Measurements from ENCODE around the gene HEG1. TPM values are rescaled to one million over a fixed set of nuclear protein-coding genes. Genes with fewer than 3 reads are reported as not detected.

Gene HEG1
- total and polyA plus RNA-seq, 2 of the 13 experiments (the other 11 are each of a cell fraction or from before 2014, with no cell fraction given) = 10.7 to 18.2 TPM

- Histone ChIP-seq H3K4me3 (replicated peaks in 1 of 3; ENCODE audit: insufficient read depth in 1 of 3, low read depth in 2 of 3, low read length in 3 of 3) (no peak overlapping the region), H3K9me3 (ENCODE audit: low read length) (no peaks in the 10 kb centered on the region), H3K79me2 (ENCODE audit: insufficient read depth, low read length) (no peaks in the 10 kb centered on the region), H3K27me3 (ENCODE audit: control insufficient read depth in 1 of 2, insufficient read depth in 2 of 2, low read length in 2 of 2) (no peaks in the 10 kb centered on the region), H2AFZ (ENCODE audit: low read length) (no peak overlapping the region), H3K9ac (ENCODE audit: insufficient read depth, low read depth, low read length) (no peak overlapping the region), H3K4me1 (ENCODE audit: insufficient read depth, low read length) (no peaks in the 10 kb centered on the region), H3K27ac (ENCODE audit: extremely low read length, insufficient read depth, low read length) (no peak overlapping the region), H3K36me3 (replicated peaks in 1 of 2; ENCODE audit: control insufficient read depth in 1 of 2, insufficient read depth in 2 of 2, low read length in 2 of 2) (no peaks in the 10 kb centered on the region), H4K20me1 (ENCODE audit: insufficient read depth, low read length) (no peaks in the 10 kb centered on the region), H3K4me2 (ENCODE audit: low read depth, low read length) (no peak overlapping the region)
- no peak for FAIRE-seq
- DNase-seq (ENCODE audit: low spot score) = no peak
- in situ Hi-C loops (cut with HindIII; ENCODE audit: extremely low pct_ligation_motif_present, low pct_unique_long_range_greater_than_20kb) = no loop called here
- intact Hi-C loops (cut with micrococcal nuclease; ENCODE audit: unreplicated experiment) = no loop called here
- WGBS (ENCODE audit: low lambda C conversion rate) = 57% methylated on average over 4 of the region's 4 CpGs
- ATAC-seq = no peak
- CTCF ChIA-PET (ENCODE audit: low intra/inter-chr PET ratio, low total read pairs) = no interaction called here
- TF ChIP-seq CEBPZ (IDR thresholded peaks at IDR 0.05; ENCODE audit: low read length) (no peak), GATA4 (IDR thresholded peaks at IDR 0.05; ENCODE audit: borderline replicate concordance, low read depth) (no peak), SPEN (CRISPR knock-in tag; IDR thresholded peaks at IDR 0.05; ENCODE audit: low read depth) (no peak)
- BruUV-seq (replicated peaks) = no TSS peak
- POLR2A ChIA-PET = no interaction called here
Measured at GRCh38 chr3:125098611-125099291, 43.0 kb upstream of the HEG1 start.

- Histone ChIP-seq H3K4me2 (ENCODE audit: low read depth, low read length) (no peak overlapping the region), H4K20me1 (ENCODE audit: insufficient read depth, low read length) (no peaks in the 10 kb centered on the region), H3K9ac (ENCODE audit: insufficient read depth, low read depth, low read length) (no peak overlapping the region), H3K27me3 (ENCODE audit: control insufficient read depth in 1 of 2, insufficient read depth in 2 of 2, low read length in 2 of 2) (peaks cover 0 to 1% of the 10 kb centered on the region in 2 experiments; a peak in 1 of 5 replicates), H3K4me1 (ENCODE audit: insufficient read depth, low read length) (no peaks in the 10 kb centered on the region), H3K4me3 (replicated peaks in 1 of 3; ENCODE audit: insufficient read depth in 1 of 3, low read depth in 2 of 3, low read length in 3 of 3) (no peak overlapping the region), H3K79me2 (ENCODE audit: insufficient read depth, low read length) (no peaks in the 10 kb centered on the region), H3K36me3 (replicated peaks in 1 of 2; ENCODE audit: control insufficient read depth in 1 of 2, insufficient read depth in 2 of 2, low read length in 2 of 2) (no peaks in the 10 kb centered on the region), H2AFZ (ENCODE audit: low read length) (no peak overlapping the region), H3K9me3 (ENCODE audit: low read length) (no peaks in the 10 kb centered on the region), H3K27ac (ENCODE audit: extremely low read length, insufficient read depth, low read length) (no peak overlapping the region)
- ATAC-seq (no peak), FAIRE-seq (no peak), DNase-seq (ENCODE audit: low spot score) (no peak)
- POLR2A ChIA-PET = no interaction called here
- intact Hi-C loops (cut with micrococcal nuclease; ENCODE audit: unreplicated experiment) (no loop called here), in situ Hi-C loops (cut with HindIII; ENCODE audit: extremely low pct_ligation_motif_present, low pct_unique_long_range_greater_than_20kb) (no loop called here)
- BruUV-seq (replicated peaks) = no TSS peak
- CTCF ChIA-PET (ENCODE audit: low intra/inter-chr PET ratio, low total read pairs) = no interaction called here
- TF ChIP-seq ZBTB20 (CRISPR knock-in tag; IDR thresholded peaks at IDR 0.05; ENCODE audit: borderline replicate concordance, low read depth) (no peak), ZHX1 (CRISPR knock-in tag; IDR thresholded peaks at IDR 0.05; ENCODE audit: low read depth) (no peak), FOSL2 (CRISPR knock-in tag; IDR thresholded peaks at IDR 0.05) (no peak), BCL6 (CRISPR knock-in tag; IDR thresholded peaks at IDR 0.05) (no peak), ARNT2 (CRISPR knock-in tag; IDR thresholded peaks at IDR 0.05; ENCODE audit: low read depth) (no peak), ZMYM4 (CRISPR knock-in tag; IDR thresholded peaks at IDR 0.05) (no peak), SKI (IDR thresholded peaks at IDR 0.05; ENCODE audit: partially characterized antibody) (no peak), SIX4 (CRISPR knock-in tag; IDR thresholded peaks at IDR 0.05) (no peak), ZNF225 (CRISPR knock-in tag; IDR thresholded peaks at IDR 0.05) (no peak)
Measured at GRCh38 chr3:125090649-125091048, 34.9 kb upstream of the HEG1 start.

Data from HepG2 (cell line).